AG04450 (cell line): ENCODE data around the gene ATG7. TPM values are rescaled to one million over a fixed set of nuclear protein-coding genes. Genes with fewer than 3 reads are reported as not detected.

ENCODE experiments used
- CTCF ChIA-PET: fragments of 300-600, 350-600 bp; formaldehyde crosslinking; extraction: SDS; loops from one replicate; lab custom pipeline; 2022; ENCODE audit warnings: antibody characterized with exemption, inconsistent platforms; lab: Charles Lee
- POLR2A ChIA-PET: fragments of 350-600 bp; formaldehyde crosslinking; extraction: SDS; loops from one replicate; lab custom pipeline; 2021; ENCODE audit warnings: antibody characterized with exemption, inconsistent platforms; lab: Yijun Ruan, JAX
- DNase-seq: peaks from one replicate; pipeline ENCODE4 v3.0.0-alpha.2; 2011; ENCODE audit warnings: low read depth, low spot score
- H3K27ac ChIP-seq: one replicate; pipeline ENCODE4 v1.5.1; 2012; ENCODE audit warnings: low read depth, low read length, control low read depth
- H3K27me3 ChIP-seq: one replicate; pipeline ENCODE4 v1.6.0; 2012; ENCODE audit warnings: low read length; ENCODE audit not compliant: control insufficient read depth, insufficient read depth
- H3K4me3 ChIP-seq: 2 replicates; pipeline ENCODE4 v1.5.1; 2011; ENCODE audit warnings: mild to moderate bottlenecking, low read depth, low read length, control low read depth
- H3K9me3 ChIP-seq: 2 replicates; pipeline ENCODE4 v1.5.1; 2012; ENCODE audit warnings: low read length; ENCODE audit not compliant: control insufficient read depth, insufficient read depth
- polyA plus RNA-seq: library from polyadenylated mRNA; depleted of rRNA; stranded (reverse); fragments of >200 nt; gene quantifications from 2 replicates; pipeline ENCODE4 v1.2.3, GENCODE V29; 2011
- TF ChIP-seq, protein P1 (sequence below): IDR thresholded peaks from 2 replicates; pipeline ENCODE4 v1.5.1; 2011; ENCODE audit warnings: low read depth, low read length, control low read depth, inconsistent platforms

ATG7 gene
- polyA plus RNA-seq, 1 experiment: 51.7 TPM

DNA sequence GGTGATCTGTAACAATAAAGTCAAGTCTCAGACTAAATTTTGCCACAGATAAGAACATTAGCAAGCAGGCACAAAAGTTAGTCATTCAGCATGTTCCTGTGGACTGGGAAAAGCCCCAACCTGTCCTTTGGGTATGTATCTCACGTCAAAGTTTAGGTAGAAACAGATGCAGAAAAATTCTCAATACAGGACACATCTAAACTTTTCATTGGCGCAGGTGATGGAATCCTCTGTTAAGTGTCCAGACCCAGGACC lies 120.6 kb downstream of the ATG7 start:
- TF ChIP-seq, protein P1, sequence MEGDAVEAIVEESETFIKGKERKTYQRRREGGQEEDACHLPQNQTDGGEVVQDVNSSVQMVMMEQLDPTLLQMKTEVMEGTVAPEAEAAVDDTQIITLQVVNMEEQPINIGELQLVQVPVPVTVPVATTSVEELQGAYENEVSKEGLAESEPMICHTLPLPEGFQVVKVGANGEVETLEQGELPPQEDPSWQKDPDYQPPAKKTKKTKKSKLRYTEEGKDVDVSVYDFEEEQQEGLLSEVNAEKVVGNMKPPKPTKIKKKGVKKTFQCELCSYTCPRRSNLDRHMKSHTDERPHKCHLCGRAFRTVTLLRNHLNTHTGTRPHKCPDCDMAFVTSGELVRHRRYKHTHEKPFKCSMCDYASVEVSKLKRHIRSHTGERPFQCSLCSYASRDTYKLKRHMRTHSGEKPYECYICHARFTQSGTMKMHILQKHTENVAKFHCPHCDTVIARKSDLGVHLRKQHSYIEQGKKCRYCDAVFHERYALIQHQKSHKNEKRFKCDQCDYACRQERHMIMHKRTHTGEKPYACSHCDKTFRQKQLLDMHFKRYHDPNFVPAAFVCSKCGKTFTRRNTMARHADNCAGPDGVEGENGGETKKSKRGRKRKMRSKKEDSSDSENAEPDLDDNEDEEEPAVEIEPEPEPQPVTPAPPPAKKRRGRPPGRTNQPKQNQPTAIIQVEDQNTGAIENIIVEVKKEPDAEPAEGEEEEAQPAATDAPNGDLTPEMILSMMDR: no peak
- no peaks in the 10 kb centered on the region for H3K9me3 ChIP-seq
- H3K4me3 ChIP-seq: no peak overlapping the region
- POLR2A ChIA-PET: interaction anchor here (0.7 to 1.2 kb wide), 3 partner anchors 63 to 208 kb away, joined by 3 to 7 read pairs (median 5); no protein-coding TSS in a partner anchor
- CTCF ChIA-PET: interaction anchor here (1.5 kb wide), 1 partner anchor 14 kb away, joined by 7 read pairs; no protein-coding TSS in a partner anchor
- H3K27ac ChIP-seq: no peak overlapping the region
- no peaks in the 10 kb centered on the region for H3K27me3 ChIP-seq
- no peak for DNase-seq

DNA sequence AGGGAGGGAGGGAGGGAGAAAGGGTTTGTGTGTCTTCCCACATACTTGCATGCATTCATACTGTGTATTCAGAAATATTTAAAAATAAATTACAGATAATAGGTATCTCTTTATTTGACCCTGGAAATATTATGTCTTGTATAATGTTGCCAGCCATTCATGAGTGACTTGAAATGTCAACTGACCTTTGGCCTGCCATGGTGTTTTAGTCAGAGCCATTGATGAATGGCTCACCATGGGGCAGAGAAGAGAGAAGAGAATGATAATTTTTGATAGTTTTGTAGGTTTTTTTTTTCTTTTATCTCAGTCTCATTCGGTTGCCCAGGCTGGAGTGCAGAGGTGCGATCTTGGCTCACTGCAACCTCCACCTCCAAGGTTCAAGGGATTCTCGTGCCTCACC lies 121.2 kb downstream of the ATG7 start:
- TF ChIP-seq, protein P1: no peak
- DNase-seq: no peak
- no peak overlapping the region for H3K4me3 ChIP-seq
- ChIA-PET CTCF (interaction anchor here (1.5 kb wide), 1 partner anchor 14 kb away, joined by 7 read pairs; no protein-coding TSS in a partner anchor), POLR2A (no interaction called here)
- H3K27ac ChIP-seq: no peak overlapping the region
- no peaks in the 10 kb centered on the region for H3K27me3 ChIP-seq
- H3K9me3 ChIP-seq: no peaks in the 10 kb centered on the region

DNA sequence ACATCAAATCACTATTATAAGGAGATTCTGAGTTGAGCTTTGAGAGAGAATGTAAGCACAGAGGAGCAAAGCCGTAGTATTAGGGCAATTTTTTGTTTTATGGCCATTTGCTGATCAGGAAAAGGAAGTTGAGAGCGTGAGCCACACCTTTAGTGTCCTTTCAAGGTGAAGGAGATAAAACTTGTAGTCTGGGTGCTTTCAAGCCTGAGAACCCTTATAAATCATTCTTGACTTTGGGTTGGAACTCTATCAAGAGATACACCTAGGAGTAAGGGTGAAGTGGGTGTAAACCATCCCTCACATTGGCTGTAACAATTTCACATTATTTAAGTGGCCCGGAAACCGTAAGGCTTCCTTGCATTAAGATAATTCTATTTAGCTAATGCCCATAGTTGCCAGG lies 122.2 kb downstream of the ATG7 start:
- TF ChIP-seq, protein P1: no peak
- Histone ChIP-seq H3K27me3 (no peaks in the 10 kb centered on the region), H3K27ac (no peak overlapping the region), H3K9me3 (no peaks in the 10 kb centered on the region), H3K4me3 (no peak overlapping the region)
- no peak for DNase-seq
- CTCF ChIA-PET: interaction anchor here (0.9 kb wide), 1 partner anchor 15 kb away, joined by 3 read pairs; no protein-coding TSS in a partner anchor
- POLR2A ChIA-PET: no interaction called here

GRCh38 chr3:11400213-11400612 lies 128.0 kb downstream of the ATG7 start:
- Histone ChIP-seq H3K4me3 (no peak overlapping the region), H3K27ac (no peak overlapping the region), H3K9me3 (peaks cover 4% of the 10 kb centered on the region; the same call in 1 of the 2 replicates), H3K27me3 (no peaks in the 10 kb centered on the region)
- CTCF ChIA-PET: interaction anchor here (0.8 kb wide), 1 partner anchor 251 kb away, joined by 3 read pairs; no protein-coding TSS in a partner anchor
- TF ChIP-seq, protein P1: no peak
- DNase-seq: no peak
- POLR2A ChIA-PET: interaction anchor here (0.6 kb wide), 1 partner anchor 20 kb away, joined by 7 read pairs; no protein-coding TSS in a partner anchor

GRCh38 chr3:11401434-11401833 lies 129.2 kb downstream of the ATG7 start:
- TF ChIP-seq, protein P1: no peak
- no peak for DNase-seq
- ChIA-PET CTCF (interaction anchor here (0.8 kb wide), 1 partner anchor 403 kb away, joined by 3 read pairs; no protein-coding TSS in a partner anchor), POLR2A (no interaction called here)
- Histone ChIP-seq H3K9me3 (peaks cover 4% of the 10 kb centered on the region; the same call in 1 of the 2 replicates), H3K27ac (no peak overlapping the region), H3K27me3 (no peaks in the 10 kb centered on the region), H3K4me3 (no peak overlapping the region)
